GOT3 (cell line): Measurements from ENCODE around the gene NLK.
"Not testable (repeated sequence)": the region's sequence is repeated elsewhere in the genome, so short reads cannot be mapped to it uniquely, and the experiment has no call there.

Source experiments
- DNase-seq: peaks from one replicate; lab custom pipeline; 2025; ENCODE audit warnings: mixed read lengths; lab: John Stamatoyannopoulos, UW

The NLK gene

GRCh38 chr17:28155405-28155804 is 112.9 kb downstream of the NLK start:
- DNase-seq: not testable (repeated sequence)

- no peak for DNase-seq
These were observed 116.5 kb downstream of the NLK start for GRCh38 chr17:28159004-28159403.

GRCh38 chr17:28159924-28160323 is 117.4 kb downstream of the NLK start:
- DNase-seq: no peak

- DNase-seq: no peak
These were observed 118.1 kb downstream of the NLK start for GRCh38 chr17:28160610-28161009.

- no peak for DNase-seq
These were observed 118.8 kb downstream of the NLK start for GRCh38 chr17:28161311-28161710.

- DNase-seq: no peak
These were observed 124.0 kb downstream of the NLK start for GRCh38 chr17:28166478-28166877.

- DNase-seq: no peak
These were observed 127.3 kb downstream of the NLK start for GRCh38 chr17:28169621-28170349.

- DNase-seq: no peak
These were observed 128.3 kb downstream of the NLK start for GRCh38 chr17:28170771-28171170.

DNA sequence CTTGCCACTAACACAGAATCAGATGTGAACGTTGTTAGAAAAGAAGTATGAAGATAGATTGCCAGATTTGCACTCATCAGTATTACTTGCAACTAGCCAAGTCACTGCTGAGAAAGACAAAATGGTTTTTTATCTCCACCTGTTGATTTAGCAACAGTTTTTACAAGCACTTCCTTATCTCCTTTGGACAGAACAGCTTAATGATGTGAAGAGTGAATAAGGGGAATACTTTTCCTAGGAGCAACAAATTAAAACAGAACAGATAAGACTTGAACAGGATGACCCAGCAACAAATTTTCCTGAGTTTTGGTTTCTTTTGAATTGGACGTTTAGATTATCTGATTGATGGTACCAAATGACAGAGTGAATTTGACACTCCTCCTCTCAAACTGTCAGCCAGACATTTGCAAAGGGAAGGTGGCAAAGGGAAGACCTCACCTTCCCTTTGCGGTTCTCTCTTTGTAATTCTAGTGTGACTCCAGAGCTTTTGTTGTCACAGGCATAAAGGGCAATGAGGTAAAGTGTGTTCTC is 130.6 kb downstream of the NLK start:
- no peak for DNase-seq

DNA sequence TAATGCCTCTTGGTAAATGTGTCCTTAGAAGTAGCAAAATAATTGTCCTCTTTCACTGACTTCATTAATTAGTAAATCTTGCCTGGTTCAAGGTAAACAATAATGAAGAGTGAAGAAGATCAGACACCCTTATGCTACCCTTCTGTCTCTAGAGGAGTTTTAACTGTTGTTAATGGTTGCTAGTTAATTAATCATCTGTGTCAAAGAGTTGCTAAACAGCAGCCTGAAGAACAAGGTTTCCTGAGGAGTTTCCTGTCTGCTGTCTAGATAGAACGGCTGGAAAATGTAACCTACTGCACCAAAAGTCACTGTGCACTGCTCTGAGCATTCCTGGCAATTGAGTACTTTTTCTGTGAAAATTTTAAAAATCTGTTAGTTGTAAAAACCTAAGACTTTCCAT is 131.3 kb downstream of the NLK start:
- DNase-seq: no peak

GRCh38 chr17:28174352-28175046 is 132.0 kb downstream of the NLK start:
- DNase-seq: no peak

- no peak for DNase-seq
These were observed 134.9 kb downstream of the NLK start for GRCh38 chr17:28177351-28177750.

- DNase-seq: no peak
These were observed 136.3 kb downstream of the NLK start for GRCh38 chr17:28178800-28179199.

GRCh38 chr17:28180449-28180848 is 138.0 kb downstream of the NLK start:
- DNase-seq: no peak

- DNase-seq: no peak
These were observed 139.1 kb downstream of the NLK start for GRCh38 chr17:28181568-28181967.

GRCh38 chr17:28182559-28182958 is 140.1 kb downstream of the NLK start:
- DNase-seq: no peak

GRCh38 chr17:28185658-28186057 is 143.2 kb downstream of the NLK start:
- no peak for DNase-seq

DNA sequence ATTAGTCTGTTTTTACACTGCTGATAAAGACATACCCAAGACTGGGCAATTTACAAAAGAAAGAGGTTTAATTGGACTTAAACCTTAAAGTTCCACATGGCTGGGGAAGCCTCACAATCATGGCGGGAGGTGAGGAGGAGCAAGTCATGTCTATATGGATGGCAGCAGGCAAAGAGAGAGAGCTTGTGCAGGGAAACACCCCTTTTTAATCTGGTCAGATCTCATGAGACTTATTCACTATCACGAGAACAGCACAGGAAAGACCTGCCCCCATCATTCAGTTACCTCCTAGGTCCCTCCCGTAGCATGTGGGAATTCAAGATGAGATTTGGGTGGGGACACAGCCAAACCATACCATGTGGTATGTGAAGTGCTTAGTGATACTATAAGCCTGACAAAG is 144.0 kb downstream of the NLK start:
- DNase-seq: not testable (repeated sequence)

DNA sequence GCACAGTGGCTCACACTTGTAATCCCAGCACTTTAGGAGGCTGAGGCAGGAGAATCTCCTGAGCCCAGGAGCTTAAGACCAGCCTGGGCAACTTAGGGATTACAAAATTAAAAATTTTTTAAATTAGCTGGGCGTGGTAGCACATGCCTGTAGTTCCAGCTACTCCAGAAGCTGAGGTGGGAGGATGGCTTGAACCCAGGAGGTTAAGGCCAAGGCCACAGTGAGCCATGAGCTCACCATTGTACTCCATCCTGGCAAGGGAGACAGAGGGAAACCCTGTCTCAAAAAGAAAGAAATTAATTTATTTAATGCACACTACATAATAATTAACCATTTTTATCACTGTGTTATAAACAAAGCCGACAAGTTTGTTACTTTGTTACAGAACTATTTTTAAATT is 145.5 kb downstream of the NLK start:
- DNase-seq: no peak

DNA sequence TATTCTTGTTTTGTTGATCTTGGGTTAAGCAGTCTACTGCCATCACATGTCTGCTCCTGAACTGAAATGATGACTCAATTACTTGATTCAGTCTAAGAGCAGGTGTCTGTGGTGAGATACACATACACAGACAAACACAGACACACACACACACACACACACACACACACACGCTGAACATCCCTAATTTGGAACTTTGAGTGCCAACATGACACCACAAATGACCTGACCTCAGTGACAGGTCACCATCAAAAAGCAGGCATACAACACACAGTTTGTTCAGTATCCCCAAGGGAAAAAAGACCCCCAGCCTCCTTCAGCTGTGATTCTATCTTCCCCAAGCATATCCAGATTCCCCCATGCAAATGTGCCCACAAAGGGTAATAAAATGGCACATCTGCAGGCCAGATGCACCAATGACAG is 146.4 kb downstream of the NLK start:
- DNase-seq: no peak

DNA sequence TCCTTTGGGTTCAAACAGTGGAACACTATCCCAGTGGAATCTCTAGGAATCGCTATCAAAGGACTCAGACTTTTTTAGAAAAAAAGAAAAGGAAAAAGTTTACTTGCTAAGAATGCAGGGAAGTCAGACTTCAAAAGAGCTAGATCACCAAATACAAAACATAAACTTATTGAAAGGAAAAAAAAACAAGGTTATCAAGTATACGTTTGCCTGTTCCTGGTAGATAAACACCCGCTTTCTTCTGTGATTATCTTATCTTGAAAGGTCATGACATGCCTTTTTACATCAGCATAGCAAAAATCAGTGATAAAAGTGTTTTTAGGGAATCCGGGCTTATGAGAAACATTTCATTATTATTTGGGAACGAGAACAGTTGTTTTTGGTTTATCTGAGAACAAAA is 147.2 kb downstream of the NLK start:
- no peak for DNase-seq

- no peak for DNase-seq
These were observed 148.5 kb downstream of the NLK start for GRCh38 chr17:28191018-28191417.

DNA sequence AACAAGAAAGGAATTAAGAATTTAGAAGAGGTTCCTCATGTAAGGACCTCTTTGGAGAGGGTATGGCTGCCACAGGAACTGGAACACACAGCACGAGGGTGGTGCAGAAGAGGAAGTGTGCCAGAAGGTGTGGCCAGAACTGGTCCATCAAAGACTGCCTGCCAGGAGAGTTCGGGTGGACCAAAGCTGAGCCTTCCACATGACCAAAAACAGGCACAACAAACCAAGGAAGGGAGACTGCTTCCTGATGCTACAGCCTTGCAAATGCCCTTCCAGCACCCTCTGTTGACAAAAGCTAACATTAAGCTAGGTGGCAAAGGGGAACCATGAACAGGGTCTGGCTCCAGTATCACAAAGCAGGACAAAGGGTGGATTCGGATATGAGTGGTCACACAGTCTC is 150.8 kb downstream of the NLK start:
- no peak for DNase-seq
